ENCODE measurements around the gene FRMPD4. TPM values are rescaled to one million over a fixed set of nuclear protein-coding genes. Genes with fewer than 3 reads are reported as not detected.

The FRMPD4 gene
- total and polyA plus RNA-seq, 2 of the 13 experiments (the other 11 are each of a cell fraction or from before 2014, with no cell fraction given): not detected

DNA sequence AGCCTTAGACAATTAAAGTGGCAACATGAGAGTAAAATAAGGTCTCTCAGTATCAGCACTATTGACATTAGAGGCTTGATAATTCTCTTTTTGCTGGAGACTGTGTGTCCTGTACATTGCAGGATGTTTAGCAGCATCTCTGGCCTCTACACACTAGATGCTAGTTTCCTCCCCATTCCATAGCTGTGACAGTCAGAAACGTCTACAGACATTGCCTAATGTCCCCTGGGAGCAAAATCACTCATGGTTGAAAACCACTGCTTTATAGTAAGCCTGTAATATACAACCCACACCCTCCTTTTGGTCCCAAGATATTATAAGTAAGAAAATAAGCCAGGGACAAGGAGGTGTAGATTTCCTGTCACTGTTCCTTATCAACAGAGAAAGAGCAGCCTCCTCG lies 166.0 kb downstream of the FRMPD4 start:
- H2AFZ ChIP-seq (ENCODE audit: low read length): no peak overlapping the region
- no peak overlapping the region for H3K27ac ChIP-seq (ENCODE audit: extremely low read length, insufficient read depth, low read length)
- intact Hi-C loops (cut with micrococcal nuclease; ENCODE audit: unreplicated experiment): no loop called here
- ChIA-PET POLR2A (no interaction called here), CTCF (ENCODE audit: low intra/inter-chr PET ratio, low total read pairs) (no interaction called here)
- ATAC-seq: no peak
- no peaks in the 10 kb centered on the region for H3K4me1 ChIP-seq (ENCODE audit: insufficient read depth, low read length)
- no TSS peak for BruUV-seq (replicated peaks)
- H3K4me3 ChIP-seq (replicated peaks in 1 of 3; ENCODE audit: insufficient read depth in 1 of 3, low read depth in 2 of 3, low read length in 3 of 3): no peak overlapping the region
- H3K79me2 ChIP-seq (ENCODE audit: insufficient read depth, low read length): no peaks in the 10 kb centered on the region
- H3K36me3 ChIP-seq (replicated peaks in 1 of 2; ENCODE audit: control insufficient read depth in 1 of 2, insufficient read depth in 2 of 2, low read length in 2 of 2): no peaks in the 10 kb centered on the region
- no peak for DNase-seq (ENCODE audit: low spot score)
- H3K9me3 ChIP-seq (ENCODE audit: low read length): no peaks in the 10 kb centered on the region
- H4K20me1 ChIP-seq (ENCODE audit: insufficient read depth, low read length): no peaks in the 10 kb centered on the region
- no peak for FAIRE-seq
- H3K27me3 ChIP-seq (ENCODE audit: control insufficient read depth in 1 of 2, insufficient read depth in 2 of 2, low read length in 2 of 2): no peaks in the 10 kb centered on the region
- WGBS (ENCODE audit: low lambda C conversion rate): 0% methylated on average over 2 of the region's 2 CpGs
- no peak overlapping the region for H3K4me2 ChIP-seq (ENCODE audit: low read depth, low read length)
- in situ Hi-C loops (cut with HindIII; ENCODE audit: extremely low pct_ligation_motif_present, low pct_unique_long_range_greater_than_20kb): no loop called here
- no peak overlapping the region for H3K9ac ChIP-seq (ENCODE audit: insufficient read depth, low read depth, low read length)
- TF ChIP-seq GLI4 (CRISPR knock-in tag; IDR thresholded peaks at IDR 0.05; ENCODE audit: borderline replicate concordance) (no peak), SATB2 (CRISPR knock-in tag; IDR thresholded peaks at IDR 0.05) (no peak), ZNF776 (CRISPR knock-in tag; IDR thresholded peaks at IDR 0.05) (no peak), AHDC1 (CRISPR knock-in tag; IDR thresholded peaks at IDR 0.05; ENCODE audit: borderline replicate concordance) (no peak), ELK4 (CRISPR knock-in tag; IDR thresholded peaks at IDR 0.05; ENCODE audit: borderline replicate concordance) (no peak), ZNF773 (CRISPR knock-in tag; IDR thresholded peaks at IDR 0.05; ENCODE audit: borderline replicate concordance) (no peak)
- TF ChIP-seq, protein P1, sequence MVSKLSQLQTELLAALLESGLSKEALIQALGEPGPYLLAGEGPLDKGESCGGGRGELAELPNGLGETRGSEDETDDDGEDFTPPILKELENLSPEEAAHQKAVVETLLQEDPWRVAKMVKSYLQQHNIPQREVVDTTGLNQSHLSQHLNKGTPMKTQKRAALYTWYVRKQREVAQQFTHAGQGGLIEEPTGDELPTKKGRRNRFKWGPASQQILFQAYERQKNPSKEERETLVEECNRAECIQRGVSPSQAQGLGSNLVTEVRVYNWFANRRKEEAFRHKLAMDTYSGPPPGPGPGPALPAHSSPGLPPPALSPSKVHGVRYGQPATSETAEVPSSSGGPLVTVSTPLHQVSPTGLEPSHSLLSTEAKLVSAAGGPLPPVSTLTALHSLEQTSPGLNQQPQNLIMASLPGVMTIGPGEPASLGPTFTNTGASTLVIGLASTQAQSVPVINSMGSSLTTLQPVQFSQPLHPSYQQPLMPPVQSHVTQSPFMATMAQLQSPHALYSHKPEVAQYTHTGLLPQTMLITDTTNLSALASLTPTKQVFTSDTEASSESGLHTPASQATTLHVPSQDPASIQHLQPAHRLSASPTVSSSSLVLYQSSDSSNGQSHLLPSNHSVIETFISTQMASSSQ (IDR thresholded peaks at IDR 0.05; ENCODE audit: low read depth): no peak
- TF ChIP-seq, protein P1 (CRISPR knock-in tag; IDR thresholded peaks at IDR 0.05; ENCODE audit: borderline replicate concordance): no peak
- TF ChIP-seq, protein P2, sequence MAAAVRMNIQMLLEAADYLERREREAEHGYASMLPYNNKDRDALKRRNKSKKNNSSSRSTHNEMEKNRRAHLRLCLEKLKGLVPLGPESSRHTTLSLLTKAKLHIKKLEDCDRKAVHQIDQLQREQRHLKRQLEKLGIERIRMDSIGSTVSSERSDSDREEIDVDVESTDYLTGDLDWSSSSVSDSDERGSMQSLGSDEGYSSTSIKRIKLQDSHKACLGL (CRISPR knock-in tag; IDR thresholded peaks at IDR 0.05): no peak
- TF ChIP-seq, protein P3, sequence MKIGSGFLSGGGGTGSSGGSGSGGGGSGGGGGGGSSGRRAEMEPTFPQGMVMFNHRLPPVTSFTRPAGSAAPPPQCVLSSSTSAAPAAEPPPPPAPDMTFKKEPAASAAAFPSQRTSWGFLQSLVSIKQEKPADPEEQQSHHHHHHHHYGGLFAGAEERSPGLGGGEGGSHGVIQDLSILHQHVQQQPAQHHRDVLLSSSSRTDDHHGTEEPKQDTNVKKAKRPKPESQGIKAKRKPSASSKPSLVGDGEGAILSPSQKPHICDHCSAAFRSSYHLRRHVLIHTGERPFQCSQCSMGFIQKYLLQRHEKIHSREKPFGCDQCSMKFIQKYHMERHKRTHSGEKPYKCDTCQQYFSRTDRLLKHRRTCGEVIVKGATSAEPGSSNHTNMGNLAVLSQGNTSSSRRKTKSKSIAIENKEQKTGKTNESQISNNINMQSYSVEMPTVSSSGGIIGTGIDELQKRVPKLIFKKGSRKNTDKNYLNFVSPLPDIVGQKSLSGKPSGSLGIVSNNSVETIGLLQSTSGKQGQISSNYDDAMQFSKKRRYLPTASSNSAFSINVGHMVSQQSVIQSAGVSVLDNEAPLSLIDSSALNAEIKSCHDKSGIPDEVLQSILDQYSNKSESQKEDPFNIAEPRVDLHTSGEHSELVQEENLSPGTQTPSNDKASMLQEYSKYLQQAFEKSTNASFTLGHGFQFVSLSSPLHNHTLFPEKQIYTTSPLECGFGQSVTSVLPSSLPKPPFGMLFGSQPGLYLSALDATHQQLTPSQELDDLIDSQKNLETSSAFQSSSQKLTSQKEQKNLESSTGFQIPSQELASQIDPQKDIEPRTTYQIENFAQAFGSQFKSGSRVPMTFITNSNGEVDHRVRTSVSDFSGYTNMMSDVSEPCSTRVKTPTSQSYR (CRISPR knock-in tag; IDR thresholded peaks at IDR 0.05; ENCODE audit: borderline replicate concordance): no peak

All from HepG2 (cell line).